K562 (cell line): ENCODE results near the gene PIGL. TPM values are rescaled to one million over a fixed set of nuclear protein-coding genes. Genes with fewer than 3 reads are reported as not detected.
A peak's percentile ranks its signal among the peaks of the same experiment; 100 is the strongest.

Source experiments
- CBX1 ChIP-seq: sonication (generic); IDR thresholded peaks from 2 replicates; pipeline ENCODE4 v1.6.1; 2016; ENCODE audit warnings: antibody characterized with exemption, low read depth, mild to moderate bottlenecking
- CHCHD3 ChIP-seq: fragments of 250-450 bp; sonication (Bioruptor Pico); IDR thresholded peaks from 2 replicates; pipeline ENCODE4 v2.1.2; 2022; ENCODE audit warnings: mild to moderate bottlenecking
- CSDE1 ChIP-seq, 2 experiments: fragments of 450-650 bp; IDR thresholded peaks; 2 replicates each; pipeline ENCODE4 v1.6.1; 2016; ENCODE audit warnings: mild to moderate bottlenecking in 1 of 2
- DDX20 ChIP-seq: fragments of 450-650 bp; IDR thresholded peaks from 2 replicates; pipeline ENCODE4 v1.6.1; 2016; ENCODE audit warnings: missing genetic modification characterization, low read depth, mild to moderate bottlenecking, missing compliant biosample characterization, moderate library complexity
- E2F4 ChIP-seq: sonication (generic); formaldehyde crosslinking; IDR thresholded peaks from 2 replicates; pipeline ENCODE4 v1.8.0; 2022; ENCODE audit warnings: mild to moderate bottlenecking, low read depth, missing genetic modification reagents
- E2F6 ChIP-seq, 2 experiments: IDR thresholded peaks; 2 replicates each; pipeline ENCODE4 v1.6.1; 2011; ENCODE audit warnings: borderline replicate concordance in 1 of 2, control low read depth in 1 of 2, low read depth in 1 of 2, low read length in 1 of 2, mild to moderate bottlenecking in 1 of 2, mixed read lengths in 1 of 2, moderate library complexity in 1 of 2; ENCODE audit not compliant: insufficient read depth in 1 of 2, insufficient read length in 1 of 2, poor library complexity in 1 of 2, severe bottlenecking in 1 of 2; ENCODE audit errors: extremely low read depth in 1 of 2
- GTF2A2 ChIP-seq: IDR thresholded peaks from 2 replicates; pipeline ENCODE4 v1.6.1; 2016; ENCODE audit warnings: mild to moderate bottlenecking, missing genetic modification characterization, missing compliant biosample characterization
- KLF10 ChIP-seq: fragments of 250-450 bp; sonication (Bioruptor Pico); IDR thresholded peaks from 2 replicates; pipeline ENCODE4 v1.6.1; 2021; ENCODE audit warnings: matching md5 sums
- KLF13 ChIP-seq: fragments of 450-650 bp; IDR thresholded peaks from 2 replicates; pipeline ENCODE4 v1.6.1; 2016; ENCODE audit warnings: missing genetic modification characterization, low read depth, mild to moderate bottlenecking, missing compliant biosample characterization, moderate library complexity, borderline replicate concordance
- MEF2D ChIP-seq: conservative IDR thresholded peaks from 2 replicates; pipeline ENCODE4 v1.6.1; 2016; ENCODE audit warnings: low read depth, missing genetic modification characterization, missing compliant biosample characterization
- NFXL1 ChIP-seq: fragments of 450-650 bp; formaldehyde crosslinking; IDR thresholded peaks from 2 replicates; pipeline ENCODE4 v1.4.0; 2021; ENCODE audit warnings: mild to moderate bottlenecking
- NR4A1 ChIP-seq, 2 experiments: fragments of 250-450 bp in 1 of 2; fragments of 450-650 bp in 1 of 2; sonication (Bioruptor Pico) in 1 of 2; IDR thresholded peaks; 2 replicates each; pipeline versions ENCODE4 v1.4.0 to v1.6.1; 2016 to 2020; ENCODE audit warnings: mild to moderate bottlenecking in 2 of 2, missing compliant biosample characterization in 1 of 2, missing genetic modification characterization in 1 of 2, moderate library complexity in 1 of 2
- PCBP2 ChIP-seq: fragments of 200-400 bp; formaldehyde crosslinking; IDR thresholded peaks from 2 replicates; pipeline ENCODE4 v1.6.1; 2018; ENCODE audit warnings: low read length, low read depth, mild to moderate bottlenecking, moderate library complexity; ENCODE audit not compliant: poor library complexity, severe bottlenecking
- PRPF4 ChIP-seq: fragments of 200-400 bp; formaldehyde crosslinking; IDR thresholded peaks from one replicate; pipeline ENCODE4 v1.6.1; 2017; ENCODE audit warnings: low read length, low read depth, mild to moderate bottlenecking; ENCODE audit not compliant: insufficient read depth, poor library complexity, severe bottlenecking
- RFX1 ChIP-seq: fragments of 450-650 bp; IDR thresholded peaks from 2 replicates; pipeline ENCODE4 v1.6.1; 2016; ENCODE audit warnings: mild to moderate bottlenecking, moderate library complexity
- SMAD2 ChIP-seq: fragments of 150-350 bp; IDR thresholded peaks from 2 replicates; pipeline ENCODE4 v1.6.1; 2014; ENCODE audit warnings: low read depth, mild to moderate bottlenecking, low read length
- SMARCE1 ChIP-seq: fragments of 450-650 bp; IDR thresholded peaks from 2 replicates; pipeline ENCODE4 v1.7.1; 2016; ENCODE audit warnings: mild to moderate bottlenecking
- TSHZ1 ChIP-seq: fragments of 250-450 bp; sonication (Bioruptor Pico); IDR thresholded peaks from 2 replicates; pipeline ENCODE4 v1.4.0; 2020; ENCODE audit warnings: mild to moderate bottlenecking, moderate library complexity
- ZC3H8 ChIP-seq: fragments of 450-650 bp; IDR thresholded peaks from 2 replicates; pipeline ENCODE4 v1.6.1; 2017
- ZKSCAN3 ChIP-seq: fragments of 250-450 bp; sonication (Bioruptor Pico); IDR thresholded peaks from 2 replicates; pipeline ENCODE4 v1.4.0; 2020
- ZNF197 ChIP-seq: fragments of 200-800 bp; sonication (Bioruptor generic); IDR thresholded peaks from 2 replicates; pipeline ENCODE4 v1.6.1; 2016; ENCODE audit warnings: low read depth, missing genetic modification characterization, missing compliant biosample characterization
- ZNF212 ChIP-seq: fragments of 450-650 bp; formaldehyde crosslinking; IDR thresholded peaks from 2 replicates; pipeline ENCODE4 v1.4.0; 2020; ENCODE audit warnings: mild to moderate bottlenecking
- ZNF57 ChIP-seq: fragments of 450-650 bp; formaldehyde crosslinking; IDR thresholded peaks from 2 replicates; pipeline ENCODE4 v1.4.0; 2020; ENCODE audit warnings: mild to moderate bottlenecking, moderate library complexity
- polyA plus RNA-seq, 8 experiments: library from polyadenylated mRNA; depleted of rRNA in 4 of 8; stranded (reverse) in 5 of 8; unstranded in 3 of 8; fragments of >200 nt; fragmentation: Nextera tagmentation in 2 of 8; fragmentation: Illumina TruSeq in 1 of 8; extraction: Ambion mirVana in 2 of 8; extraction: Trizol in 1 of 8; gene quantifications; 2 replicates each; pipeline versions ENCODE4 v1.2.1 to v1.2.3, GENCODE V29; 2011 to 2014; ENCODE audit warnings: inconsistent platforms in 1 of 8, missing spikeins in 1 of 8
- total RNA-seq, 7 experiments: library from RNA; depleted of rRNA in 6 of 7; stranded (reverse); fragments of >200 nt in 6 of 7; fragmentation: Illumina TruSeq in 2 of 7; extraction: Trizol in 2 of 7; gene quantifications; 2 replicates each; pipeline versions ENCODE4 v1.2.1 to v1.2.3, GENCODE V29; 2011 to 2021; ENCODE audit warnings: low replicate concordance in 1 of 7

The PIGL gene
- total and polyA plus RNA-seq, 9 of the 15 experiments (the other 6 are each of a cell fraction or from before 2014, with no cell fraction given) = 19.9 to 55.3 (median 29.6) TPM

GRCh38 chr17:16286009-16286946, 69.3 kb downstream of the PIGL start (continued):
- TF ChIP-seq CBX1 = no peak
- no peak for TF ChIP-seq ZNF212
- TF ChIP-seq PRPF4 = no peak
- TF ChIP-seq CHCHD3 (CRISPR knock-in tag) = no peak
- no peak for TF ChIP-seq DDX20 (tag)
- no peak for TF ChIP-seq SMAD2
- no peak for TF ChIP-seq PCBP2
- TF ChIP-seq CSDE1 (IDR thresholded peaks at IDR 0.05) = no peak
- peak in 1 of 2 experiments; percentile 6 for TF ChIP-seq E2F6 (IDR thresholded peaks at IDR 0.05; ENCODE audit: borderline replicate concordance in 1 of 2, extremely low read depth in 1 of 2, insufficient read depth in 1 of 2, insufficient read length in 1 of 2, low read depth in 1 of 2, low read length in 1 of 2, poor library complexity in 1 of 2, severe bottlenecking in 1 of 2)
- TF ChIP-seq ZC3H8 = no peak
- TF ChIP-seq ZNF57 = no peak
- TF ChIP-seq E2F4 = no peak
- TF ChIP-seq ZNF197 (CRISPR knock-in tag) = no peak; the same call in 1 of the 2 replicates
- TF ChIP-seq TSHZ1 (CRISPR knock-in tag) = no peak
- TF ChIP-seq NR4A1 (CRISPR knock-in tag; IDR thresholded peaks at IDR 0.05) = no peak
- no peak for TF ChIP-seq NR4A1 (tag; IDR thresholded peaks at IDR 0.05)
- TF ChIP-seq KLF10 = no peak
- no peak for TF ChIP-seq ZKSCAN3 (CRISPR knock-in tag)
- no peak for TF ChIP-seq GTF2A2
- TF ChIP-seq MEF2D (tag) = no peak
- TF ChIP-seq SMARCE1 = peak; percentile 81
- TF ChIP-seq KLF13 (tag) = peak; percentile 21; the same call in 1 of the 2 replicates
- no peak for TF ChIP-seq RFX1
- no peak for TF ChIP-seq NFXL1
